ENCODE data around the gene SEC14L6. TPM values are rescaled to one million over a fixed set of nuclear protein-coding genes. Genes with fewer than 3 reads are reported as not detected.
A peak's percentile ranks its signal among the peaks of the same experiment; 100 is the strongest.
"Not testable (repeated sequence)": the region's sequence is repeated elsewhere in the genome, so short reads cannot be mapped to it uniquely, and the experiment has no call there.

The SEC14L6 gene
- total RNA-seq, 1 experiment from 2014 or later = 1.1 TPM

DNA sequence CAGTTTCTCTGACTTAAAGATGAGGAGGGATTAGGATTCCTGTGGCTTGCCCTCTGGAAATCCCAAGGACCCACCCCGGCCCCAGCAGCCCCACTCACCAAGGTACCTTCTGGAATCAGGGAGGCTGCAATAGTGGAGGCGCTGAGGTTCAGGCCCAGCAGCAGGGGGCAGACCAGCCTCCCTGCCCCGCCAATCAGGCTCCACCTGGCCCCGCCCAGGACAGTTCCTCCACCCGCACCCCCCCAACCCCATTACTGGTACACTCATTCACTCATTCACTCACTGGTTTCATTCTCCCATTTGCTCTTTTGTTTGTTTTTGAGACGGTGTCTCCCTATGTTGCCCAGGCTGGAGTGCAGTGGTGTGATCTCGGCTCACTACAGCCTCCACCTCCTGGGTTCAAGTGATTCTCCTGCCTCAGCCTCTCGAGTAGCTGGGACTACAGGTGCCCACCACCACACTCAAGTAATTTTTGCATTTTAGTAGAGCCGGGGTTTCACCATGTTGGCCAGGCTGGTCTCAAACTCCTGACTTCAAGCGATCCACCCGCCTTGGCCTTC, 14.2 kb upstream of the SEC14L6 start:
- peak; percentile 52 for DNase-seq
- no CpG with 5 or more reads among the region's 11 CpGs for WGBS (ENCODE audit: extremely low coverage, insufficient read length, low lambda C conversion rate)

More for the DNA sequence above, 14.2 kb upstream of the SEC14L6 start:
- H3K79me2 ChIP-seq (ENCODE audit: insufficient read depth, low read length); H3K9me3 ChIP-seq (ENCODE audit: control insufficient read depth, low read depth, low read length); H4K91ac ChIP-seq (ENCODE audit: insufficient read length, low read depth, low read length); H3K4ac ChIP-seq (ENCODE audit: low read depth, low read length); H2BK12ac ChIP-seq (ENCODE audit: insufficient read length, low read depth, low read length); H3K23ac ChIP-seq (ENCODE audit: insufficient read length, low read depth, low read length); H3K27ac Mint-ChIP-seq; H3K9me3 Mint-ChIP-seq; H2BK15ac ChIP-seq (ENCODE audit: low read depth, low read length); H3K18ac ChIP-seq (ENCODE audit: insufficient read length, low read depth, low read length); H2BK5ac ChIP-seq (ENCODE audit: insufficient read length, low read length); H4K8ac ChIP-seq (replicated peaks; ENCODE audit: insufficient read length, low read depth, low read length); H3T11ph ChIP-seq (ENCODE audit: low read length); H2AK5ac ChIP-seq (ENCODE audit: insufficient read length, low read length); H3K27ac ChIP-seq (ENCODE audit: insufficient read length, low read depth, low read length); H3K4me1 ChIP-seq (ENCODE audit: insufficient read depth, low read length); H3K14ac ChIP-seq (ENCODE audit: insufficient read depth, low read length); H3K36me3 Mint-ChIP-seq (ENCODE audit: insufficient read depth in 1 of 3, low read depth in 3 of 3); H3K4me2 ChIP-seq (ENCODE audit: insufficient read depth, insufficient read length, low read length); H3K9ac ChIP-seq (ENCODE audit: extremely low read depth, insufficient read length, low read length); H3K27me3 ChIP-seq (ENCODE audit: insufficient read depth, low read length); H3K79me1 ChIP-seq (ENCODE audit: insufficient read depth, low read depth, low read length, poor library complexity, severe bottlenecking); H3K56ac ChIP-seq (ENCODE audit: insufficient read length, low read depth, low read length); H2BK120ac ChIP-seq (ENCODE audit: low read depth, low read length, poor library complexity, severe bottlenecking); H4K20me1 ChIP-seq (ENCODE audit: control insufficient read depth, insufficient read depth, insufficient read length); H2BK20ac ChIP-seq (ENCODE audit: low read depth, low read length, poor library complexity, severe bottlenecking); H3K27me3 Mint-ChIP-seq (ENCODE audit: low read depth); H2AFZ ChIP-seq (ENCODE audit: low read length); H4K5ac ChIP-seq (ENCODE audit: insufficient read length, low read depth, low read length); H3K23me2 ChIP-seq (ENCODE audit: insufficient read length, low read depth, low read length, poor library complexity, severe bottlenecking): not testable (repeated sequence)
- TF ChIP-seq, protein P1, sequence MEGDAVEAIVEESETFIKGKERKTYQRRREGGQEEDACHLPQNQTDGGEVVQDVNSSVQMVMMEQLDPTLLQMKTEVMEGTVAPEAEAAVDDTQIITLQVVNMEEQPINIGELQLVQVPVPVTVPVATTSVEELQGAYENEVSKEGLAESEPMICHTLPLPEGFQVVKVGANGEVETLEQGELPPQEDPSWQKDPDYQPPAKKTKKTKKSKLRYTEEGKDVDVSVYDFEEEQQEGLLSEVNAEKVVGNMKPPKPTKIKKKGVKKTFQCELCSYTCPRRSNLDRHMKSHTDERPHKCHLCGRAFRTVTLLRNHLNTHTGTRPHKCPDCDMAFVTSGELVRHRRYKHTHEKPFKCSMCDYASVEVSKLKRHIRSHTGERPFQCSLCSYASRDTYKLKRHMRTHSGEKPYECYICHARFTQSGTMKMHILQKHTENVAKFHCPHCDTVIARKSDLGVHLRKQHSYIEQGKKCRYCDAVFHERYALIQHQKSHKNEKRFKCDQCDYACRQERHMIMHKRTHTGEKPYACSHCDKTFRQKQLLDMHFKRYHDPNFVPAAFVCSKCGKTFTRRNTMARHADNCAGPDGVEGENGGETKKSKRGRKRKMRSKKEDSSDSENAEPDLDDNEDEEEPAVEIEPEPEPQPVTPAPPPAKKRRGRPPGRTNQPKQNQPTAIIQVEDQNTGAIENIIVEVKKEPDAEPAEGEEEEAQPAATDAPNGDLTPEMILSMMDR (conservative IDR thresholded peaks at IDR 0.05) = peak; percentile 32; the same call in 2 of the 3 replicates
- peaks cover 26 to 33% of the 10 kb centered on the region in 2 experiments for H3K4me1 Mint-ChIP-seq
- H3K4me3 Mint-ChIP-seq = peak overlapping the region in 1 of 2 experiments; percentile 42; a peak in 1 of 5 replicates
